Measurements from ENCODE around the gene SNTG2. TPM values are rescaled to one million over a fixed set of nuclear protein-coding genes. Genes with fewer than 3 reads are reported as not detected.

The SNTG2 gene
- total and polyA plus RNA-seq, 2 of the 13 experiments (the other 11 are each of a cell fraction or from before 2014, with no cell fraction given) = not detected

- TF ChIP-seq TIGD3 (CRISPR knock-in tag; IDR thresholded peaks at IDR 0.05; ENCODE audit: borderline replicate concordance) (no peak), RFX3 (CRISPR knock-in tag; IDR thresholded peaks at IDR 0.05) (no peak), HDAC1 (CRISPR knock-in tag; IDR thresholded peaks at IDR 0.05) (no peak), SNAPC4 (CRISPR knock-in tag; IDR thresholded peaks at IDR 0.05) (no peak)
- ChIA-PET POLR2A (no interaction called here), CTCF (ENCODE audit: low intra/inter-chr PET ratio, low total read pairs) (no interaction called here)
- Histone ChIP-seq H3K27ac (ENCODE audit: extremely low read length, insufficient read depth, low read length) (no peak overlapping the region), H3K36me3 (replicated peaks in 1 of 2; ENCODE audit: control insufficient read depth in 1 of 2, insufficient read depth in 2 of 2, low read length in 2 of 2) (no peaks in the 10 kb centered on the region), H3K9ac (ENCODE audit: insufficient read depth, low read depth, low read length) (no peak overlapping the region), H3K4me1 (ENCODE audit: insufficient read depth, low read length) (no peaks in the 10 kb centered on the region), H3K4me3 (replicated peaks in 1 of 3; ENCODE audit: insufficient read depth in 1 of 3, low read depth in 2 of 3, low read length in 3 of 3) (no peak overlapping the region), H3K4me2 (ENCODE audit: low read depth, low read length) (no peak overlapping the region), H2AFZ (ENCODE audit: low read length) (no peak overlapping the region), H3K9me3 (ENCODE audit: low read length) (no peaks in the 10 kb centered on the region), H3K27me3 (ENCODE audit: control insufficient read depth in 1 of 2, insufficient read depth in 2 of 2, low read length in 2 of 2) (peaks cover 0 to 8% of the 10 kb centered on the region in 2 experiments; a peak in 1 of 5 replicates), H4K20me1 (ENCODE audit: insufficient read depth, low read length) (no peaks in the 10 kb centered on the region), H3K79me2 (ENCODE audit: insufficient read depth, low read length) (no peaks in the 10 kb centered on the region)
- FAIRE-seq = no peak
- BruUV-seq (replicated peaks) = no TSS peak
- WGBS (ENCODE audit: low lambda C conversion rate) = 0% methylated on average over 3 of the region's 3 CpGs
- no peak for DNase-seq (ENCODE audit: low spot score)
- in situ Hi-C loops (cut with HindIII; ENCODE audit: extremely low pct_ligation_motif_present, low pct_unique_long_range_greater_than_20kb) (no loop called here), intact Hi-C loops (cut with micrococcal nuclease; ENCODE audit: unreplicated experiment) (no loop called here)
- ATAC-seq = no peak
Measured at GRCh38 chr2:1054399-1054798, 103.8 kb downstream of the SNTG2 start.
